Daoy (cell line): ENCODE results near the gene SOCS1. TPM values are rescaled to one million over a fixed set of nuclear protein-coding genes. Genes with fewer than 3 reads are reported as not detected.

Source experiments
- DNase-seq: peaks from one replicate; pipeline ENCODE4 v3.0.0-alpha.2; 2015; ENCODE audit warnings: low read depth
- total RNA-seq: library from RNA; depleted of rRNA; stranded (reverse); fragments of >200 nt; shearing (Covaris generic); gene quantifications from 2 replicates; pipeline ENCODE4 v1.2.3, GENCODE V29; 2014

SOCS1 gene
- total RNA-seq, 1 experiment from 2014 or later, result 1.7 TPM

- DNase-seq, result no peak
Measured at GRCh38 chr16:11285842-11286241, 29.8 kb upstream of the SOCS1 start.

GRCh38 chr16:11283820-11284248 is 27.8 kb upstream of the SOCS1 start:
- DNase-seq, result no peak

GRCh38 chr16:11280616-11281522 is 24.9 kb upstream of the SOCS1 start, which contains the start of gene PRM1:
PRM1 (minus strand) TSS chr16:11281330; CDS start chr16:11281238, 92 bp downstream.
- no peak for DNase-seq

GRCh38 chr16:11278681-11279628 is 23.0 kb upstream of the SOCS1 start:
- no peak for DNase-seq

GRCh38 chr16:11277607-11278337 is 21.8 kb upstream of the SOCS1 start:
- DNase-seq, result no peak

- no peak for DNase-seq
Measured at GRCh38 chr16:11276896-11277593, 21.0 kb upstream of the SOCS1 start.

- no peak for DNase-seq
Measured at GRCh38 chr16:11276143-11276895, 20.3 kb upstream of the SOCS1 start, which contains the start of gene PRM2. PRM2 (minus strand) TSS chr16:11276480; CDS start chr16:11276370, 110 bp downstream.

GRCh38 chr16:11274964-11275363 is 19.0 kb upstream of the SOCS1 start:
- DNase-seq, result no peak

GRCh38 chr16:11273721-11274324 is 17.8 kb upstream of the SOCS1 start:
- DNase-seq, result no peak

- no peak for DNase-seq
Measured at GRCh38 chr16:11272921-11273720, 17.1 kb upstream of the SOCS1 start, which contains the start of gene PRM3. PRM3 (minus strand) TSS chr16:11273629; CDS start chr16:11273595, 34 bp downstream.

GRCh38 chr16:11272484-11272883 is 16.5 kb upstream of the SOCS1 start:
- DNase-seq, result no peak

- DNase-seq, result no peak
Measured at GRCh38 chr16:11271610-11272009, 15.6 kb upstream of the SOCS1 start.

- DNase-seq, result no peak
Measured at GRCh38 chr16:11270602-11271162, 14.7 kb upstream of the SOCS1 start.

- no peak for DNase-seq
Measured at GRCh38 chr16:11268921-11269375, 12.9 kb upstream of the SOCS1 start, which contains the start of gene TNP2. TNP2 (minus strand) TSS chr16:11269325; CDS start chr16:11269262, 63 bp downstream.

GRCh38 chr16:11265124-11265523 is 9.1 kb upstream of the SOCS1 start:
- DNase-seq, result no peak

GRCh38 chr16:11264155-11264832 is 8.3 kb upstream of the SOCS1 start:
- DNase-seq, result no peak

- no peak for DNase-seq
Measured at GRCh38 chr16:11263737-11264136, 7.7 kb upstream of the SOCS1 start.

- DNase-seq, result no peak
Measured at GRCh38 chr16:11262915-11263314, 6.9 kb upstream of the SOCS1 start.
